Astrocyte of the cerebellum (primary cell): ENCODE measurements around the gene TAF11L7.
"Not testable (repeated sequence)": the region's sequence is repeated elsewhere in the genome, so short reads cannot be mapped to it uniquely, and the experiment has no call there.

Source experiments
- DNase-seq: peaks from one replicate; pipeline ENCODE4 v3.0.0-alpha.2; 2011; ENCODE audit warnings: low read depth
- H3K4me3 ChIP-seq: 2 replicates; pipeline ENCODE4 v1.5.1; 2011; ENCODE audit warnings: mild to moderate bottlenecking, low read depth, low read length, moderate library complexity
- CTCF ChIP-seq: IDR thresholded peaks from 2 replicates; pipeline ENCODE4 v1.5.1; 2012; ENCODE audit warnings: low read length, low read depth, moderate library complexity, mild to moderate bottlenecking; ENCODE audit errors: missing control alignments
- in situ Hi-C: cut with HindIII; loops from 2 replicates; pipeline ENCODE4 v1.10.0; 2017; ENCODE audit warnings: low sequenced_read_pairs

TAF11L7 gene

DNA sequence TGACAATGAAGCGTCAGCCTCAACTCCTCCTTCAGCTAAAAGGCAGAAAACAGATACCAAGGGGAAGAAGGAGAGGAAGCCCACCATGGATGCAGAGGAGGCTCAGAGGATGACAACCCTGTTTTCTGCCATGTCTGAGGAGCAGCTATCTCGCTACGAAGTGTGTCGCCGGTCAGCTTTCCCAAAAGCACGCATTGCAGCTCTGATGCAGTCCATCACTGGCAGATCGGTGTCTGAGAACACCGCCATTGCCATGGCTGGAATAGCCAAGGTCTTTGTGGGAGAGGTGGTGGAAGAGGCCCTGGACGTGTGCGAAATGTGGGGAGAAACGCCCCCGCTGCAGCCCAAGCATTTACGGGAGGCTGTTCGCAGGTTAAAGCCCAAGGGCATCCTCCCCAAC is 19.4 kb upstream of the TAF11L7 start:
- H3K4me3 ChIP-seq, result no peak overlapping the region
- no peak for DNase-seq
- no peak for TF ChIP-seq CTCF
- in situ Hi-C loops, result no loop called here

DNA sequence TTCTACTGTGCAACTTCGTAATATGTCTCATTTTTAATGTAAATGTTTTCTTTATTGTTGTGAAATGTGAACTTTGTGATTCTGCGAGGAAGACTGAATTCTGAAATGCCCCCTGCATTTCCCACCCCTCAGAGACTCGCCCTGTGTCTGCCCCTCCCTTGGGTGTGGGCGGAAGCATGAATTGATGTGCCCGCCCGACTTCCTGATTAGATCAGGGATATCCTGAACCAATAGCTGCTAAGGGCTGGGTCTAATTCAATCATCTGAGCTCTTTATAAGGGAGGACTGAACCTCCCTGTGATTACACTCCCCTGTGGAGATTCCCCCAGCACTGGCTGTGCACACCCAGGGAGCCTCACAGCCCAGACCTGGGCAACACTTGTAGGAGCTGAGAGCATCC is 18.3 kb upstream of the TAF11L7 start, which contains the start of gene TAF11L11:
Gene TAF11L11 (plus strand): TSS at position 304 of the 400 bp plus-strand sequence.
- DNase-seq, in situ Hi-C loops, H3K4me3 ChIP-seq: not testable (repeated sequence)

DNA sequence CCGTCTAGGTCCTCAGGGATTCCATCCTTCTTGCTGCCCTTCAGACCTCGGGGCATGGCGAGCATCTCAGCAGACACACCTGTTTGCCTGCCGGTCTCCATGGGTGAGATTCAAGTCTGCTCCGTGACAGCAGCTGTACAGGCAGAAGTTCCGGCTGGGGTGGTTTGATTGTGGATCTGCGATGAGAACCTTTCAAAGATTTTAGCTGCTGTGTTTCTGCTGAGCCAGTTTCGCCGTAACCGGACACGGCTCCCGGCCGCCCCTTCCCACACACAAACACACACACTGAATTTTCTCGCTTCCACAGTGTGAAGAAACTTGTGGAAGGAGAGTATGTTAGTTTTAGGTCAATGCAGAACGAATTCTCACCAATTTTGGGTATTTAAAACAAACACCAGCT is 12.2 kb upstream of the TAF11L7 start, which contains the start of gene TAF11L10:
Gene TAF11L10 (minus strand): TSS at position 101 of the 400 bp plus-strand sequence.
- DNase-seq, H3K4me3 ChIP-seq, in situ Hi-C loops: not testable (repeated sequence)

DNA sequence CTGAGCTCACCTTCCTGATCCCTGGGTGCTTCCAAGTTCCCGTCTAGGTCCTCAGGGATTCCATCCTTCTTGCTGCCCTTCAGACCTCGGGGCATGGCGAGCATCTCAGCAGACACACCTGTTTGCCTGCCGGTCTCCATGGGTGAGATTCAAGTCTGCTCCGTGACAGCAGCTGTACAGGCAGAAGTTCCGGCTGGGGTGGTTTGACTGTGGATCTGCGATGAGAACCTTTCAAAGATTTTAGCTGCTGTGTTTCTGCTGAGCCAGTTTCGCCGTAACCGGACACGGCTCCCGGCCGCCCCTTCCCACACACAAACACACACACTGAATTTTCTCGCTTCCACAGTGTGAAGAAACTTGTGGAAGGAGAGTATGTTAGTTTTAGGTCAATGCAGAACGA is 8.7 kb upstream of the TAF11L7 start, which contains the start of gene TAF11L9:
Gene TAF11L9 (minus strand): TSS at position 140 of the 400 bp plus-strand sequence.
- H3K4me3 ChIP-seq, DNase-seq, in situ Hi-C loops: not testable (repeated sequence)

DNA sequence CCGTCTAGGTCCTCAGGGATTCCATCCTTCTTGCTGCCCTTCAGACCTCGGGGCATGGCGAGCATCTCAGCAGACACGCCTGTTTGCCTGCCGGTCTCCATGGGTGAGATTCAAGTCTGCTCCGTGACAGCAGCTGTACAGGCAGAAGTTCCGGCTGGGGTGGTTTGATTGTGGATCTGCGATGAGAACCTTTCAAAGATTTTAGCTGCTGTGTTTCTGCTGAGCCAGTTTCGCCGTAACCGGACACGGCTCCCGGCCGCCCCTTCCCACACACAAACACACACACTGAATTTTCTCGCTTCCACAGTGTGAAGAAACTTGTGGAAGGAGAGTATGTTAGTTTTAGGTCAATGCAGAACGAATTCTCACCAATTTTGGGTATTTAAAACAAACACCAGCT is 5.3 kb upstream of the TAF11L7 start, which contains the start of gene TAF11L8:
Gene TAF11L8 (minus strand): TSS at position 101 of the 400 bp plus-strand sequence.
- DNase-seq, H3K4me3 ChIP-seq, in situ Hi-C loops: not testable (repeated sequence)
